GM12874 (cell line): ENCODE measurements around the gene USP21.

ENCODE experiments used
- TF ChIP-seq, protein P1 (sequence below): IDR thresholded peaks from 2 replicates; pipeline ENCODE4 v1.5.1; 2011; ENCODE audit warnings: low read depth, mild to moderate bottlenecking, control low read depth, low read length, moderate library complexity; ENCODE audit not compliant: insufficient read depth

USP21 gene

DNA sequence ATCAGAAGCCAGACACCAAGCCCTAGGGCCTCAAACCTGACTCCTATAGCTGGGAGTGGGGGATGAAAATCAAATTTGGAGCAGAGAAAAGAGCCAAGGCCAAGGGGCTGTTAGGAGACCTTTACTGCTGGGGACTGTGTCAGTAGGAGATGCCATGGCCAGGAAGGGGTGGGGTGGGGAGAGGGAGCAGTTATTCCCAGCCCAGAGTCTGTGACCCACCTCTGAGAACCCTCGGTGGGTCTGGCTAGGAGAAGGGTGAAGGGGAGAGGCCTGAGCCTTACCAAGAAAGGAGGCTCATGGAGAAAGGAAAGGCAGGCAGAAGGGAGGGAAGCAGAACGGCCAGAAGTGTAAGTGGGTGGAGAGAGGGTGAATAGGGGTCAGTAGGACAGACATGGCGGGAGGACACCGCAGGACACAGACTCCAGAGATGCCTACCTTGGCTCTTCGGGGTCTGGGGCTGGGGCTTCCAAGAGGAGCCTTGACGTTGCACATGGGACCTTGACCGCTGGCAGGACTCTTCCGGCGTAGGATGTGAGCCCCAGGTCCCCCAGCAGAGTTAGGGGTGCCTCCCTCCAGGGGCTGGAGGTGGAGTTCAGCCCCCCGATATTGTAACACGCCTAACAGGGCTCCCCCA, 38.4 kb downstream of the USP21 start:
- TF ChIP-seq, protein P1, sequence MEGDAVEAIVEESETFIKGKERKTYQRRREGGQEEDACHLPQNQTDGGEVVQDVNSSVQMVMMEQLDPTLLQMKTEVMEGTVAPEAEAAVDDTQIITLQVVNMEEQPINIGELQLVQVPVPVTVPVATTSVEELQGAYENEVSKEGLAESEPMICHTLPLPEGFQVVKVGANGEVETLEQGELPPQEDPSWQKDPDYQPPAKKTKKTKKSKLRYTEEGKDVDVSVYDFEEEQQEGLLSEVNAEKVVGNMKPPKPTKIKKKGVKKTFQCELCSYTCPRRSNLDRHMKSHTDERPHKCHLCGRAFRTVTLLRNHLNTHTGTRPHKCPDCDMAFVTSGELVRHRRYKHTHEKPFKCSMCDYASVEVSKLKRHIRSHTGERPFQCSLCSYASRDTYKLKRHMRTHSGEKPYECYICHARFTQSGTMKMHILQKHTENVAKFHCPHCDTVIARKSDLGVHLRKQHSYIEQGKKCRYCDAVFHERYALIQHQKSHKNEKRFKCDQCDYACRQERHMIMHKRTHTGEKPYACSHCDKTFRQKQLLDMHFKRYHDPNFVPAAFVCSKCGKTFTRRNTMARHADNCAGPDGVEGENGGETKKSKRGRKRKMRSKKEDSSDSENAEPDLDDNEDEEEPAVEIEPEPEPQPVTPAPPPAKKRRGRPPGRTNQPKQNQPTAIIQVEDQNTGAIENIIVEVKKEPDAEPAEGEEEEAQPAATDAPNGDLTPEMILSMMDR = no peak

DNA sequence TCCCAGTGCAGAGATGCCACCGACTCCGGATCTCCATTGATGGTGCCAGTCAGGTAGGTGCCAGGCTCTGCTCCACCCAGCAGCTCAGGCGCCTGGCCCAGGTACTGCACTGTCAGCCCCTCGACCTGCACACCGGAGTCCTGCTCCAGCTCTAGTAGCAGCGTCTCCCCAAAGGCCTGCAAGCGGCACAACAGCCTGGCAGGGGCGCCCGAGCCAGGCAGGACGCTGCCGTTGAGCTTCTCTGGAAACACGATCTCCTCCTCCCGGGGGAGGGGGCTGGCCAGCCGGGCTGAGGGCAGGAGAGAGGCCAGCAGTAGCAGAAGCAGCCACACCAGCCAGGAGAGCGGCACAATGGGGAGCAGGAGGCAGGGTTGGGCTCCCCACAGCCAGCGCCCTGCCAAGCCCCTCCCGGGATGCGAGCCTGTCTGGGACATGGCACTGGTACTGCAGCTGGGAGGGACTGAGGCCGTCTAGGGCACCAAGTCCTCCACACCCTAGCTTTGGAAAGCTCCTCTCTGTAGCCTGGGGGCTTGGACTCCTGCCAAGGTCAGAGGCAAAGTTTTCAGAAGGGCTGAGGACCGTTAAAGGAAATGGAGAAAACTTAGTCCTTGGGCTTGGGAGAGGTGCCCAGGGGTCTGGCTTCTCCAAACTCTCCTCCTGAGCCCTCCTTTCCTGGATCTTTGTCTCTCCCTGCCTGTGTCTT, 39.0 kb downstream of the USP21 start:
- TF ChIP-seq, protein P1 = no peak

DNA sequence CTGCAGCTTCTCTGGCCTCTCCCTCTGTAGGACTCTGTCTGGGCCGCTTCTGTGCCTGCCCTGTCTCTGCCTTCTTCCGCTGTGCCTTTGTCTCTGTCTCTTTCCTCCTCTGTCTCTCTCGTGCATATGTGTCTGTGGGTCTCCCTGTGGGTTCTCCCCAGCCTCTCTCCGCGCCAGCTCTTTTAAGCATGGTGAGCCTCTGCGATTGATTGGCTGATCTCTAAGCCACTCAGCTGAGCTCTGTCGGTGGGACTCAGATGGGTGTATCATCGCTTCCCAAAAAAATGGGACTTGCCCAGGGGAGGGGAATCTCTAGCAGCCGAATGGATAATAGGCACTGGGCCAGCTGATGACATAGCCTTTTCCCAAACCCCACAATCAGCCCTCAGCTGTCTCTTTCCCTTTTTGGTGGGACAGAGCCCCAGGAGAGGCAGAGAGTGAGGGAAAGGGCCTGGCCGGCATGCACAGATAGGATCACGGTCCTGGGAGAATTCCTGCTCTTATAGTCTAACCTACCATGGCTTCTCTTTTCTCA, 39.7 kb downstream of the USP21 start, which contains the start of gene ADAMTS4:
ADAMTS4 (minus strand) TSS at position 158 of the 535 bp plus-strand sequence. CDS start 427 bp downstream, outside the sequence.
- TF ChIP-seq, protein P1 = no peak

DNA sequence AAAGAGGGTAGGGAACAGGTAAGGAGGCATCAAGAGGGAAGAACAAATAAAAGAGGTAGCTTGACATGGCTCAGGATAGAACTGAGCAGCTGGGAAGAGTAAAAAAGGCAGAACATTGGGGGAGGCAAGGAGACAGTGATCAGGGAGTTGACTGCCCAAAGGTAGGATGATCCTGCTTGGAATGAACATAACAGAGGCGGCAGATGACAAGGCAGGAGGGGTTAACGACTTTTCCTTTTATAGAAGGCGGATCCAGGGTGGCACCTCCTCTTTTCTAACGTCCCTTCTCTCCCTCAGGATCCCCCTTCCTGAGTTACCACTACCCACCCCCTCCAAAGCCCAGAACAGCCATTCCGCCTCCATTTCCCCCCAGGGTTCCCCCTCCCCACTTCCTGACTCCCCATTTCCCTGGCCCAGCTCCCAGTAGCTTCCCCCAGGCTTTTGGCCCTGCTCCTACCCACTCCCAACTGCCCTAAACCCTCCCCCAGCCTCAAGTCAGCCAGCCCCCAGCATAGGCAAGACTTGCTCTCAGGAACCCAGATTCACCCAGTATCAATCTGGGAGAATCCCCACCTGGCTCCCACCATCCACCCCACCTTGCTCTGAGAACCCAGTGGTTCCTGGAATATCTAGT, 40.3 kb downstream of the USP21 start:
- TF ChIP-seq, protein P1 = no peak

DNA sequence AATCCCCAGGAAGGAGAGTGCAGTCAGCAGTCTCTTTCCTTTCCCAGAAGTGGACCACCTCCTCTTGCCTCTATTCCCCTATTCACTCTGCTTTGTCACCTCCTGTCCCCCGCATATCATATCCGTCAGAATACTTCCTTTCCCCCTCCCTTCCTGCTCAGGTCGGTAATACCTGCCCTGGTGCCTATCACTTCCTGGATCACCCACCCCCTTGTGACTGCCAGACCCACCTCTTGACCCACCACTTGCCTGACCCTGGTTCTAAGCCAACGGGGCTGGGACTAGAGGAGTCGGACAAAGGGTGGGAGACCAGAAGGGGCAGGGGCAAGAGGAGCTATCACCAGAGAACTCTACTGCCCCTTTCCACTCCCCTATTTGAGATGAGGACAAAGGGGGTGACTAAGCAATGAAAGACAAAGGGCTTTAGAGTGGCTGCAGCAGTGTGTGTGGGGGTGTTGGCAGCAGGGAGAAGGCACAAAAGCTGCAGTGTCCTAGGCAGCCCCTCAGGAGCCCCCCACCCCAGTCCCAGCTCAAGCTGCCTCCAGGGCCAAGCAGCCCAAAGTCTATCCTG, 41.2 kb downstream of the USP21 start:
- TF ChIP-seq, protein P1 = no peak

DNA sequence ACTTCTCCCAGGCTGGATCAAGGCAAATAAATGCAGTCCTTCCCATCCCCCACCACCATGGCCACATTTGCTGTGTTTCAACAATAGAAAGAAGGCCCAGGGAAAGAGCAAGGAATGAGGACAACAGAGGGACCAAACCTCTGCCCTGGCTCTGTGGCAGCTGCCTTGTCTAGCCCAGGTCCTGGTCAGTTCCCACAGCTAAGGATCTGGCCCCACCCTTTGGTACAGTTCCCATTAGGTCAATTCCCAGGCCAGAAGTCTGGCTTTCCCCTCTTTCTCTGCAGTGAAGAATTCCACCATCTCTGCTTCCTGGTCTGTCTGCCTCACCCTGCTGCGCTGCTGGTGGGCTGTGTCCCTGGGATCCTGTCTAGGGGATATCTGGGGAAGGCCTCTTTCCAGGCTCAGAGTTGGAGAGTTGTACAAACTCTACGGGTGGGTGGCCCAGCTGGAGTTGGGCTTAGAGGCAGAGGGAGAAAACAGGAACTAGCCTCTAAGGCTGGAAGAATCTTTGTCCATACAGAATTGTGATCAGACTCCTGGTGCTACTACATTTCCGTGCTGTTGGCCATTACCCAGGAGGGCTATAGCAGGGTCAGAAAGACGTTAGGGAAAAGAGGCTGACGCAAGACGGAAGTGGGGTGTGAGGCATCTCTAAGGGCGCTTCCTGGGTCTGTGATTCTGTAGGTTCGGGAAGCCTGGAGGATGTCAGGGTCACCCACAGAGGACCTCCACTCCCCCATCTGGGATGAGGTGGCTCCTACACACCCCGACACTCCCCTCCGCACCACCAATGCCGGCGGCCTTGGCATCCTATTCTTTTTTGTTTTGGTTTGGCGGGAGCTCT, 41.9 kb downstream of the USP21 start:
- TF ChIP-seq, protein P1 = no peak
